Duodenal mucosa (tissue), 2 donors: ENCODE measurements around the gene TEP1.

Source experiments
- H3K27ac ChIP-seq: one replicate; pipeline ENCODE4 v1.7.0; 2013; ENCODE audit warnings: low read depth, low read length
- H3K27me3 ChIP-seq, 2 donors: one replicate each; pipeline ENCODE4 v1.7.0; 2013; ENCODE audit warnings: low read length in 2 of 2, control low read depth in 1 of 2; ENCODE audit not compliant: insufficient read depth in 2 of 2, control insufficient read depth in 1 of 2
- H3K36me3 ChIP-seq, 2 donors: one replicate each; pipeline ENCODE4 v1.7.0; 2013; ENCODE audit warnings: low read length in 2 of 2, control low read depth in 1 of 2; ENCODE audit not compliant: insufficient read depth in 2 of 2, control insufficient read depth in 1 of 2
- H3K4me1 ChIP-seq, 2 donors: one replicate each; pipeline ENCODE4 v1.7.0; 2013; ENCODE audit warnings: low read length in 2 of 2, control low read depth in 1 of 2; ENCODE audit not compliant: insufficient read depth in 2 of 2, control insufficient read depth in 1 of 2
- H3K4me3 ChIP-seq, 2 donors: one replicate each; pipeline ENCODE4 v1.7.0; 2013; ENCODE audit warnings: low read length in 2 of 2, low read depth in 1 of 2
- H3K9ac ChIP-seq, 2 donors: one replicate each; pipeline ENCODE4 v1.7.0; 2013; ENCODE audit warnings: low read length in 2 of 2, low read depth in 1 of 2
- H3K9me3 ChIP-seq, 2 donors: one replicate each; pipeline ENCODE4 v1.7.0; 2013; ENCODE audit warnings: low read length in 2 of 2, control low read depth in 1 of 2; ENCODE audit not compliant: control insufficient read depth in 1 of 2

Gene TEP1

GRCh38 chr14:20332788-20333493 lies 80.4 kb downstream of the TEP1 start, which contains the start of gene CCNB1IP1:
Gene CCNB1IP1, minus strand, starts transcription at chr14:20333279. Its CDS starts 16,756 bp downstream, at chr14:20316523.
- Histone ChIP-seq H3K27ac (peak within 1 kb of the TSS; percentile 49), H3K4me1 (peaks cover 10 to 20% of the 10 kb centered on the region in 2 donors), H3K36me3 (peaks cover 0 to 3% of the 10 kb centered on the region in 2 donors), H3K9ac (peak within 1 kb of the TSS; percentile 69 to 89), H3K9me3 (no peaks in the 10 kb centered on the region), H3K27me3 (no peaks in the 10 kb centered on the region), H3K4me3 (peak within 1 kb of the TSS; percentile 79 to 81)

GRCh38 chr14:20332431-20332787 lies 80.9 kb downstream of the TEP1 start:
- peak overlapping the region; percentile 49 for H3K27ac ChIP-seq
- peaks cover 10 to 24% of the 10 kb centered on the region in 2 donors for H3K4me1 ChIP-seq
- no peaks in the 10 kb centered on the region for H3K9me3 ChIP-seq
- H3K27me3 ChIP-seq: no peaks in the 10 kb centered on the region
- H3K36me3 ChIP-seq: peaks cover 0 to 3% of the 10 kb centered on the region in 2 donors
- peak overlapping the region; percentile 79 to 81 for H3K4me3 ChIP-seq
- peak overlapping the region; percentile 69 to 89 for H3K9ac ChIP-seq

GRCh38 chr14:20331053-20331613 lies 82.2 kb downstream of the TEP1 start:
- Histone ChIP-seq H3K36me3 (peaks cover 0 to 8% of the 10 kb centered on the region in 2 donors), H3K27me3 (no peaks in the 10 kb centered on the region), H3K27ac (no peak overlapping the region), H3K9me3 (no peaks in the 10 kb centered on the region), H3K9ac (no peak overlapping the region), H3K4me1 (peaks cover 10 to 28% of the 10 kb centered on the region in 2 donors), H3K4me3 (no peak overlapping the region)

GRCh38 chr14:20329355-20329754 lies 83.9 kb downstream of the TEP1 start:
- no peak overlapping the region for H3K4me3 ChIP-seq

GRCh38 chr14:20328705-20329104 lies 84.6 kb downstream of the TEP1 start:
- Histone ChIP-seq H3K27me3 (no peaks in the 10 kb centered on the region), H3K9me3 (no peaks in the 10 kb centered on the region), H3K4me1 (peaks cover 10 to 27% of the 10 kb centered on the region in 2 donors), H3K36me3 (peaks cover 0 to 18% of the 10 kb centered on the region in 2 donors), H3K27ac (no peak overlapping the region), H3K9ac (no peak overlapping the region), H3K4me3 (no peak overlapping the region)

More at GRCh38 chr14:20329355-20329754, 83.9 kb downstream of the TEP1 start:
- H3K27me3 ChIP-seq: no peaks in the 10 kb centered on the region
- peaks cover 0 to 17% of the 10 kb centered on the region in 2 donors for H3K36me3 ChIP-seq
- peaks cover 10 to 28% of the 10 kb centered on the region in 2 donors for H3K4me1 ChIP-seq
- H3K9ac ChIP-seq: no peak overlapping the region
- no peak overlapping the region for H3K27ac ChIP-seq
- H3K9me3 ChIP-seq: no peaks in the 10 kb centered on the region

- Histone ChIP-seq H3K4me1 (peaks cover 4 to 18% of the 10 kb centered on the region in 2 donors), H3K36me3 (peaks cover 0 to 21% of the 10 kb centered on the region in 2 donors), H3K9me3 (no peaks in the 10 kb centered on the region), H3K27me3 (no peaks in the 10 kb centered on the region), H3K9ac (no peak overlapping the region), H3K4me3 (no peak overlapping the region), H3K27ac (no peak overlapping the region)
Measured at GRCh38 chr14:20327005-20327869, 86.1 kb downstream of the TEP1 start.

- no peak overlapping the region for H3K27ac ChIP-seq
- no peak overlapping the region for H3K4me3 ChIP-seq
- no peaks in the 10 kb centered on the region for H3K4me1 ChIP-seq
- H3K9ac ChIP-seq: no peak overlapping the region
- H3K36me3 ChIP-seq: peaks cover 5 to 46% of the 10 kb centered on the region in 2 donors
- H3K27me3 ChIP-seq: no peaks in the 10 kb centered on the region
- H3K9me3 ChIP-seq: no peaks in the 10 kb centered on the region
Measured at GRCh38 chr14:20317720-20318119, 95.6 kb downstream of the TEP1 start.
